ENCODE data around the gene TTC34. TPM values are rescaled to one million over a fixed set of nuclear protein-coding genes. Genes with fewer than 3 reads are reported as not detected.

The TTC34 gene
- total RNA-seq, 2 experiments from 2014 or later: 0.79 to 0.81 TPM

- CTCF ChIA-PET: no interaction called here
- no peak for TF ChIP-seq CTCF (IDR thresholded peaks at IDR 0.05)
- Mint-ChIP-seq H3K36me3 (ENCODE audit: low read depth) (no peaks in the 10 kb centered on the region), H3K27me3 (peaks cover 21% of the 10 kb centered on the region), H3K4me3 (no peak overlapping the region), H3K4me1 (ENCODE audit: low read depth) (no peaks in the 10 kb centered on the region), H3K27ac (no peak overlapping the region), H3K9me3 (peaks cover 13% of the 10 kb centered on the region)
- ATAC-seq (no peak), DNase-seq (no peak)
- POLR2A ChIA-PET: no interaction called here
- intact Hi-C loops (cut with micrococcal nuclease): no loop called here
Measured at GRCh38 chr1:2633936-2634491, 167.5 kb downstream of the TTC34 start.

- intact Hi-C loops (cut with micrococcal nuclease): no loop called here
- Mint-ChIP-seq H3K9me3 (peaks cover 13% of the 10 kb centered on the region), H3K36me3 (ENCODE audit: low read depth) (no peaks in the 10 kb centered on the region), H3K4me3 (no peak overlapping the region), H3K27me3 (peaks cover 21% of the 10 kb centered on the region), H3K27ac (no peak overlapping the region), H3K4me1 (ENCODE audit: low read depth) (no peaks in the 10 kb centered on the region)
- DNase-seq (no peak), ATAC-seq (no peak)
- ChIA-PET POLR2A (no interaction called here), CTCF (no interaction called here)
- no peak for TF ChIP-seq CTCF (IDR thresholded peaks at IDR 0.05)
Measured at GRCh38 chr1:2633366-2633935, 168.0 kb downstream of the TTC34 start.

- Mint-ChIP-seq H3K4me3 (no peak within 1 kb of the TSS), H3K4me1 (ENCODE audit: low read depth) (no peaks in the 10 kb centered on the region), H3K27me3 (peaks cover 26% of the 10 kb centered on the region), H3K36me3 (ENCODE audit: low read depth) (no peaks in the 10 kb centered on the region), H3K9me3 (peaks cover 13% of the 10 kb centered on the region), H3K27ac (no peak within 1 kb of the TSS)
- POLR2A ChIA-PET: no interaction called here
- CTCF ChIA-PET: no interaction called here
- DNase-seq: peak; percentile 53
- ATAC-seq: peak; percentile 25
- no peak for TF ChIP-seq CTCF (IDR thresholded peaks at IDR 0.05)
- intact Hi-C loops (cut with micrococcal nuclease): no loop called here
Measured at GRCh38 chr1:2632561-2633361, 168.7 kb downstream of the TTC34 start, which contains the start of gene MMEL1. Gene MMEL1 (minus strand): TSS chr1:2633016. CDS start chr1:2629484, 3,532 bp downstream.

GRCh38 chr1:2632051-2632430, 169.5 kb downstream of the TTC34 start:
- no peak for DNase-seq
- H3K4me3 Mint-ChIP-seq: no peak overlapping the region
- ChIA-PET POLR2A (no interaction called here), CTCF (no interaction called here)
- intact Hi-C loops (cut with micrococcal nuclease): no loop called here
- no peak for ATAC-seq
- peaks cover 31% of the 10 kb centered on the region for H3K27me3 Mint-ChIP-seq
- no peak for TF ChIP-seq CTCF (IDR thresholded peaks at IDR 0.05)
- peaks cover 13% of the 10 kb centered on the region for H3K9me3 Mint-ChIP-seq
- no peak overlapping the region for H3K27ac Mint-ChIP-seq
- no peaks in the 10 kb centered on the region for H3K36me3 Mint-ChIP-seq (ENCODE audit: low read depth)
- no peaks in the 10 kb centered on the region for H3K4me1 Mint-ChIP-seq (ENCODE audit: low read depth)
